ENCODE data around the gene RMC1.
"Not testable (repeated sequence)": the region's sequence is repeated elsewhere in the genome, so short reads cannot be mapped to it uniquely, and the experiment has no call there.

RMC1 gene

GRCh38 chr18:23573020-23573419 lies 69.7 kb downstream of the RMC1 start:
- H3K36me3 ChIP-seq (ENCODE audit: control insufficient read depth, insufficient read depth, low read length) = peaks cover 2% of the 10 kb centered on the region; the same call in 1 of the 2 replicates
- H3K27ac ChIP-seq (ENCODE audit: low read length) = no peak overlapping the region
- no peak overlapping the region for H3K4me3 ChIP-seq (ENCODE audit: low read length)
- DNase-seq (ENCODE audit: low read depth, low spot score) = no peak
- H3K4me1 ChIP-seq (ENCODE audit: control insufficient read depth, insufficient read depth, low read length) = peaks cover 2% of the 10 kb centered on the region; the same call in 1 of the 2 replicates
- no CpG with 5 or more reads among the region's 4 CpGs for WGBS (ENCODE audit: insufficient coverage, insufficient read length)
- no peaks in the 10 kb centered on the region for H3K9me3 ChIP-seq (ENCODE audit: control insufficient read depth, insufficient read depth, low read length)
- H3K27me3 ChIP-seq (ENCODE audit: control insufficient read depth, insufficient read depth, low read length) = no peaks in the 10 kb centered on the region

- Histone ChIP-seq H3K27ac (ENCODE audit: low read length) (no peak overlapping the region), H3K4me1 (ENCODE audit: control insufficient read depth, insufficient read depth, low read length) (peaks cover 2% of the 10 kb centered on the region; the same call in 1 of the 2 replicates), H3K36me3 (ENCODE audit: control insufficient read depth, insufficient read depth, low read length) (peaks cover 2% of the 10 kb centered on the region; the same call in 1 of the 2 replicates), H3K27me3 (ENCODE audit: control insufficient read depth, insufficient read depth, low read length) (no peaks in the 10 kb centered on the region), H3K9me3 (ENCODE audit: control insufficient read depth, insufficient read depth, low read length) (no peaks in the 10 kb centered on the region), H3K4me3 (ENCODE audit: low read length) (no peak overlapping the region)
- WGBS (ENCODE audit: insufficient coverage, insufficient read length) = no CpG with 5 or more reads among the region's 6 CpGs
- DNase-seq (ENCODE audit: low read depth, low spot score) = no peak
Measured at GRCh38 chr18:23573626-23574431, 70.5 kb downstream of the RMC1 start.

GRCh38 chr18:23574611-23575308 lies 71.4 kb downstream of the RMC1 start:
- no CpG with 5 or more reads among the region's 5 CpGs for WGBS (ENCODE audit: insufficient coverage, insufficient read length)
- Histone ChIP-seq H3K4me1 (ENCODE audit: control insufficient read depth, insufficient read depth, low read length) (peaks cover 2% of the 10 kb centered on the region; the same call in 1 of the 2 replicates), H3K36me3 (ENCODE audit: control insufficient read depth, insufficient read depth, low read length) (peaks cover 2% of the 10 kb centered on the region; the same call in 1 of the 2 replicates), H3K4me3 (ENCODE audit: low read length) (no peak overlapping the region), H3K27ac (ENCODE audit: low read length) (no peak overlapping the region), H3K9me3 (ENCODE audit: control insufficient read depth, insufficient read depth, low read length) (no peaks in the 10 kb centered on the region), H3K27me3 (ENCODE audit: control insufficient read depth, insufficient read depth, low read length) (no peaks in the 10 kb centered on the region)
- no peak for DNase-seq (ENCODE audit: low read depth, low spot score)

GRCh38 chr18:23575309-23575651 lies 72.0 kb downstream of the RMC1 start:
- Histone ChIP-seq H3K4me1 (ENCODE audit: control insufficient read depth, insufficient read depth, low read length) (peaks cover 2% of the 10 kb centered on the region; the same call in 1 of the 2 replicates), H3K36me3 (ENCODE audit: control insufficient read depth, insufficient read depth, low read length) (peaks cover 2% of the 10 kb centered on the region; the same call in 1 of the 2 replicates), H3K27me3 (ENCODE audit: control insufficient read depth, insufficient read depth, low read length) (no peaks in the 10 kb centered on the region), H3K9me3 (ENCODE audit: control insufficient read depth, insufficient read depth, low read length) (no peaks in the 10 kb centered on the region), H3K27ac (ENCODE audit: low read length) (no peak overlapping the region), H3K4me3 (ENCODE audit: low read length) (no peak overlapping the region)
- no CpG with 5 or more reads among the region's 7 CpGs for WGBS (ENCODE audit: insufficient coverage, insufficient read length)
- no peak for DNase-seq (ENCODE audit: low read depth, low spot score)

- H3K27ac ChIP-seq (ENCODE audit: low read length); DNase-seq (ENCODE audit: low read depth, low spot score); H3K4me1 ChIP-seq (ENCODE audit: control insufficient read depth, insufficient read depth, low read length); H3K4me3 ChIP-seq (ENCODE audit: low read length); H3K36me3 ChIP-seq (ENCODE audit: control insufficient read depth, insufficient read depth, low read length); H3K9me3 ChIP-seq (ENCODE audit: control insufficient read depth, insufficient read depth, low read length); H3K27me3 ChIP-seq (ENCODE audit: control insufficient read depth, insufficient read depth, low read length): not testable (repeated sequence)
- WGBS (ENCODE audit: insufficient coverage, insufficient read length) = no CpG with 5 or more reads among the region's 24 CpGs
Measured at GRCh38 chr18:23577521-23577920, 74.2 kb downstream of the RMC1 start.

- H3K27ac ChIP-seq (ENCODE audit: low read length) = no peak overlapping the region
- WGBS (ENCODE audit: insufficient coverage, insufficient read length) = no CpG with 5 or more reads among the region's 6 CpGs
- peaks cover 2% of the 10 kb centered on the region; the same call in 1 of the 2 replicates for H3K4me1 ChIP-seq (ENCODE audit: control insufficient read depth, insufficient read depth, low read length)
Measured at GRCh38 chr18:23578067-23578701, 74.9 kb downstream of the RMC1 start.

GRCh38 chr18:23578891-23579653 lies 75.8 kb downstream of the RMC1 start:
- no peaks in the 10 kb centered on the region for H3K27me3 ChIP-seq (ENCODE audit: control insufficient read depth, insufficient read depth, low read length)

More at GRCh38 chr18:23578067-23578701, 74.9 kb downstream of the RMC1 start:
- no peaks in the 10 kb centered on the region for H3K36me3 ChIP-seq (ENCODE audit: control insufficient read depth, insufficient read depth, low read length)
- no peak overlapping the region for H3K4me3 ChIP-seq (ENCODE audit: low read length)
- H3K9me3 ChIP-seq (ENCODE audit: control insufficient read depth, insufficient read depth, low read length) = no peaks in the 10 kb centered on the region
- H3K27me3 ChIP-seq (ENCODE audit: control insufficient read depth, insufficient read depth, low read length) = no peaks in the 10 kb centered on the region
- DNase-seq (ENCODE audit: low read depth, low spot score) = no peak

GRCh38 chr18:23580677-23581367 lies 77.5 kb downstream of the RMC1 start:
- no peaks in the 10 kb centered on the region for H3K9me3 ChIP-seq (ENCODE audit: control insufficient read depth, insufficient read depth, low read length)
- H3K27ac ChIP-seq (ENCODE audit: low read length) = no peak overlapping the region
- H3K36me3 ChIP-seq (ENCODE audit: control insufficient read depth, insufficient read depth, low read length) = no peaks in the 10 kb centered on the region
- no peak overlapping the region for H3K4me3 ChIP-seq (ENCODE audit: low read length)
- WGBS (ENCODE audit: insufficient coverage, insufficient read length) = no CpG with 5 or more reads among the region's 6 CpGs
- H3K4me1 ChIP-seq (ENCODE audit: control insufficient read depth, insufficient read depth, low read length) = no peaks in the 10 kb centered on the region
- no peaks in the 10 kb centered on the region for H3K27me3 ChIP-seq (ENCODE audit: control insufficient read depth, insufficient read depth, low read length)
- no peak for DNase-seq (ENCODE audit: low read depth, low spot score)

More at GRCh38 chr18:23578891-23579653, 75.8 kb downstream of the RMC1 start:
- Histone ChIP-seq H3K36me3 (ENCODE audit: control insufficient read depth, insufficient read depth, low read length) (no peaks in the 10 kb centered on the region), H3K4me3 (ENCODE audit: low read length) (no peak overlapping the region), H3K27ac (ENCODE audit: low read length) (no peak overlapping the region), H3K4me1 (ENCODE audit: control insufficient read depth, insufficient read depth, low read length) (peaks cover 1% of the 10 kb centered on the region; the same call in 1 of the 2 replicates), H3K9me3 (ENCODE audit: control insufficient read depth, insufficient read depth, low read length) (no peaks in the 10 kb centered on the region)
- WGBS (ENCODE audit: insufficient coverage, insufficient read length) = no CpG with 5 or more reads among the region's 8 CpGs
- no peak for DNase-seq (ENCODE audit: low read depth, low spot score)

All from iPS DF 6.9 (cell line).